ENCODE results near the gene GALE.

DNA sequence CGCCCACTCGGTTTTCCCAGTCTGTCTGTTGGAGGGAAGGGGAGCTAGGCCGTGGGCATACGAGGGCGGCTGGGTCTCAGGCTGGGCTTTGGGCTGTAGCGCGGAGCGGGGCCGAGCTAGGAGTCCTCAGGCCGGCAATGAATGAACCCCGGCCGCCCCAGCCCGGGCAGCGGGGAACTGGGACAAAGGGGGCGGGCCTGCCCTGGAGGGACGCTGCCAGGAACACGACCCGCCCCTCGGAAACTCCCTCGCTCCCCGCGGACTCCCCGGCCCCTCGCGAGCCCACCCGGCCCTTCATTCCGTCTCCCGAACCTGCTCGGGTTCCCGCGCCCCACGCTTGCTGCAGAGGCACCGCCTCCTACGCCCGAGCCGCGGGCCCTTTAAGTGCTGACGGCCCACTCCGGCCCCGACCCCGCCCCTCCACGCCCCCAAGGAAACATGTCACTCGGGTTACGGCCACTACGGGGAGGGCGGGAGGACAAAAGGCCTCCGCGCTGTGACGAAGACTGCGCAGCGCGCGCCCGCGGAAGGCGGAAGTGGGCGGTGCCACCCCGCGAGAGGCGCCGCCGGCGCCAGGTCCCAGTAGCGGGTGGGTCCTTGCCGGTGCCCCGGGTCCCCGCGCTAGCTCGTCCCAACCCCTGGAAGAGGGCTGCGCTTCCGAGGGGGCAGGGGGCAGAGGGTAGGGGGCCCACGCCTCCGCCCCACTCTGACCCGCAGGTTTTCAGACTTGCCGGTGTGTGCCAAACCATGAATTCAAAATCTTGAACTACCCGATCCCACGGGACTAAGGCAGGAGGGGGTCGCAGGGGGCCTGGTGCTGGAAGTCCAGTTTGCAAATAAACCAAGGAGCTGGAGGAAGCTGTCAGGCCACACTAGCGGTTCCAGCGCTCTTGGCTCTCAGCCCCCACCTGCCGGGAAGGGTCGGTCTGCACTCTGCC, at the start of gene GALE:
- TF ChIP-seq, protein P1, sequence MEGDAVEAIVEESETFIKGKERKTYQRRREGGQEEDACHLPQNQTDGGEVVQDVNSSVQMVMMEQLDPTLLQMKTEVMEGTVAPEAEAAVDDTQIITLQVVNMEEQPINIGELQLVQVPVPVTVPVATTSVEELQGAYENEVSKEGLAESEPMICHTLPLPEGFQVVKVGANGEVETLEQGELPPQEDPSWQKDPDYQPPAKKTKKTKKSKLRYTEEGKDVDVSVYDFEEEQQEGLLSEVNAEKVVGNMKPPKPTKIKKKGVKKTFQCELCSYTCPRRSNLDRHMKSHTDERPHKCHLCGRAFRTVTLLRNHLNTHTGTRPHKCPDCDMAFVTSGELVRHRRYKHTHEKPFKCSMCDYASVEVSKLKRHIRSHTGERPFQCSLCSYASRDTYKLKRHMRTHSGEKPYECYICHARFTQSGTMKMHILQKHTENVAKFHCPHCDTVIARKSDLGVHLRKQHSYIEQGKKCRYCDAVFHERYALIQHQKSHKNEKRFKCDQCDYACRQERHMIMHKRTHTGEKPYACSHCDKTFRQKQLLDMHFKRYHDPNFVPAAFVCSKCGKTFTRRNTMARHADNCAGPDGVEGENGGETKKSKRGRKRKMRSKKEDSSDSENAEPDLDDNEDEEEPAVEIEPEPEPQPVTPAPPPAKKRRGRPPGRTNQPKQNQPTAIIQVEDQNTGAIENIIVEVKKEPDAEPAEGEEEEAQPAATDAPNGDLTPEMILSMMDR (IDR thresholded peaks at IDR 0.05) = no peak
- TF ChIP-seq EZH2 (IDR thresholded peaks at IDR 0.05; ENCODE audit: borderline replicate concordance, insufficient read depth, low read depth, low read length, poor library complexity, severe bottlenecking) = no peak
